ENCODE data around the gene LRRC15. TPM values are rescaled to one million over a fixed set of nuclear protein-coding genes. Genes with fewer than 3 reads are reported as not detected.

The LRRC15 gene
- total and polyA plus RNA-seq, 2 donors from 2014 or later, result 0.09 to 0.63 TPM

GRCh38 chr3:194318511-194319161 lies 50.9 kb downstream of the LRRC15 start:
- Histone ChIP-seq H3K4me3 (ENCODE audit: low read length in 3 of 3) (no peak overlapping the region), H3K36me3 (ENCODE audit: control insufficient read depth in 2 of 3, insufficient read depth in 3 of 3, low read length in 3 of 3) (no peaks in the 10 kb centered on the region), H3K9me3 (ENCODE audit: control insufficient read depth in 2 of 3, insufficient read depth in 1 of 3, low read length in 3 of 3) (peaks cover 0 to 3% (median 2%) of the 10 kb centered on the region in 3 donors), H3K27ac (ENCODE audit: low read depth in 2 of 2, low read length in 2 of 2) (no peak overlapping the region), H3K9ac (ENCODE audit: low read length in 3 of 3) (no peak overlapping the region), H3K27me3 (ENCODE audit: control insufficient read depth, insufficient read depth, low read length) (no peaks in the 10 kb centered on the region), H3K4me1 (ENCODE audit: control insufficient read depth in 2 of 3, insufficient read depth in 2 of 3, low read depth in 1 of 3, low read length in 3 of 3) (peaks cover 2 to 15% (median 9%) of the 10 kb centered on the region in 3 donors)
- FAIRE-seq (no peak), DNase-seq (no peak)
- TF ChIP-seq CTCF (IDR thresholded peaks at IDR 0.05; ENCODE audit: borderline replicate concordance, extremely low read depth, insufficient read depth), result no peak
- intact Hi-C loops (cut with DNase I), result loop anchor here (10.0 kb wide), 2 partner anchors 534 to 654 kb away; no protein-coding TSS in a partner anchor

GRCh38 chr3:194316918-194317317 lies 52.6 kb downstream of the LRRC15 start:
- Histone ChIP-seq H3K9me3 (ENCODE audit: control insufficient read depth in 2 of 3, insufficient read depth in 1 of 3, low read length in 3 of 3) (peaks cover 0 to 3% (median 2%) of the 10 kb centered on the region in 3 donors), H3K36me3 (ENCODE audit: control insufficient read depth in 2 of 3, insufficient read depth in 3 of 3, low read length in 3 of 3) (no peaks in the 10 kb centered on the region), H3K4me1 (ENCODE audit: control insufficient read depth in 2 of 3, insufficient read depth in 2 of 3, low read depth in 1 of 3, low read length in 3 of 3) (peaks cover 2 to 22% (median 14%) of the 10 kb centered on the region in 3 donors), H3K27ac (ENCODE audit: low read depth in 2 of 2, low read length in 2 of 2) (no peak overlapping the region), H3K4me3 (ENCODE audit: low read length in 3 of 3) (no peak overlapping the region), H3K27me3 (ENCODE audit: control insufficient read depth, insufficient read depth, low read length) (no peaks in the 10 kb centered on the region), H3K9ac (ENCODE audit: low read length in 3 of 3) (no peak overlapping the region)
- no peak for FAIRE-seq
- intact Hi-C loops (cut with DNase I), result loop anchor here (10.0 kb wide), 2 partner anchors 532 to 652 kb away; no protein-coding TSS in a partner anchor
- peak in 1 of 5 donors; percentile 69 for DNase-seq
- TF ChIP-seq CTCF (IDR thresholded peaks at IDR 0.05; ENCODE audit: borderline replicate concordance, extremely low read depth, insufficient read depth), result no peak

- H3K4me1 ChIP-seq (ENCODE audit: control insufficient read depth in 2 of 3, insufficient read depth in 2 of 3, low read depth in 1 of 3, low read length in 3 of 3), result peaks cover 2 to 21% (median 14%) of the 10 kb centered on the region in 3 donors
- H3K27ac ChIP-seq (ENCODE audit: low read depth in 2 of 2, low read length in 2 of 2), result no peak overlapping the region
- peak overlapping the region in 1 of 3 donors; percentile 53 for H3K9ac ChIP-seq (ENCODE audit: low read length in 3 of 3)
Measured at GRCh38 chr3:194315965-194316361, 53.6 kb downstream of the LRRC15 start.

More at GRCh38 chr3:194315965-194316361, 53.6 kb downstream of the LRRC15 start:
- no peak for DNase-seq
- Histone ChIP-seq H3K36me3 (ENCODE audit: control insufficient read depth in 2 of 3, insufficient read depth in 3 of 3, low read length in 3 of 3) (no peaks in the 10 kb centered on the region), H3K4me3 (ENCODE audit: low read length in 3 of 3) (peak overlapping the region in 2 of 3 donors; percentile 3 to 62), H3K27me3 (ENCODE audit: control insufficient read depth, insufficient read depth, low read length) (no peaks in the 10 kb centered on the region), H3K9me3 (ENCODE audit: control insufficient read depth in 2 of 3, insufficient read depth in 1 of 3, low read length in 3 of 3) (peaks cover 0 to 3% (median 2%) of the 10 kb centered on the region in 3 donors)
- FAIRE-seq, result no peak
- no peak for TF ChIP-seq CTCF (IDR thresholded peaks at IDR 0.05; ENCODE audit: borderline replicate concordance, extremely low read depth, insufficient read depth)
- intact Hi-C loops (cut with DNase I), result loop anchor here (10.0 kb wide), 2 partner anchors 531 to 651 kb away; no protein-coding TSS in a partner anchor
